ENCODE measurements around the gene TIGAR.

Gene TIGAR

GRCh38 chr12:4320853-4321701, at the start of gene TIGAR:
Gene TIGAR, plus strand, starts transcription at chr12:4321213. Its CDS starts 59 bp downstream, at chr12:4321272.
- DNase-seq (ENCODE audit: low read depth) = peak; percentile 60

DNA sequence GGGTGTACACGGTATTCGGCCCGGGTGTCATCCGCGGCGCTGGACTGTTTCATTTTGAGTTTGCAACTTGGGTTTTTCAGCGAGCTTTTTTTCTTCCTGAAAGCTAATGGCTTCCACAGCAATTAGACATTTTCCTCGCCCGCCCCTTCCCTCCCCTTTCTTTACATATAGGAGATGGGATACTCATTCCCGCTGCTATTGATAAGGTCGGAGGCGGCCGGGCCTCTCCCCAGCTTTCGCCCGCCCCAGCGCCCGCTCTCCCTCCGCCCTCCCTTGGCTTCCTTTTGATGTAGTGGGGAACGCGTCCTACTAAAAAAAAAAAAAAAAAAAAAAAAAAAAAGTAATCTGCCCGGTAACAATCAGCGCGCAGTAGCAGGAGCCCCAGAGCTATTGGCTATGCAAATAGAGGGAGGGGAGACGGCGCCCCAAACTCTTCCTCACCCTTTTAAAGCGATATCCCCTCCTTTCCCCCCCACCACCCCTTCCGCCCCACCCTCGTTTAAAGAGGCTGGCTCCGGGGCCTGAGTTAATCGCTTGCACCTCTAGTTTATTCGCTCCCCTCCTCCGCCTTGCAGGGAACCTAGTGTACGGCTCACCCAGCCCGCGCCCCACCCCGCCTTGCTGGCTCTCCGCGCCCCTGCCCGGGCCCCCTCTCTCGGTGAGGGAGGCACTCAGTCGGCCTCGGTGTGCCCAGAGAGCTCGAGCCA, 49.1 kb upstream of the TIGAR start:
- no peak for DNase-seq (ENCODE audit: low read depth)

DNA sequence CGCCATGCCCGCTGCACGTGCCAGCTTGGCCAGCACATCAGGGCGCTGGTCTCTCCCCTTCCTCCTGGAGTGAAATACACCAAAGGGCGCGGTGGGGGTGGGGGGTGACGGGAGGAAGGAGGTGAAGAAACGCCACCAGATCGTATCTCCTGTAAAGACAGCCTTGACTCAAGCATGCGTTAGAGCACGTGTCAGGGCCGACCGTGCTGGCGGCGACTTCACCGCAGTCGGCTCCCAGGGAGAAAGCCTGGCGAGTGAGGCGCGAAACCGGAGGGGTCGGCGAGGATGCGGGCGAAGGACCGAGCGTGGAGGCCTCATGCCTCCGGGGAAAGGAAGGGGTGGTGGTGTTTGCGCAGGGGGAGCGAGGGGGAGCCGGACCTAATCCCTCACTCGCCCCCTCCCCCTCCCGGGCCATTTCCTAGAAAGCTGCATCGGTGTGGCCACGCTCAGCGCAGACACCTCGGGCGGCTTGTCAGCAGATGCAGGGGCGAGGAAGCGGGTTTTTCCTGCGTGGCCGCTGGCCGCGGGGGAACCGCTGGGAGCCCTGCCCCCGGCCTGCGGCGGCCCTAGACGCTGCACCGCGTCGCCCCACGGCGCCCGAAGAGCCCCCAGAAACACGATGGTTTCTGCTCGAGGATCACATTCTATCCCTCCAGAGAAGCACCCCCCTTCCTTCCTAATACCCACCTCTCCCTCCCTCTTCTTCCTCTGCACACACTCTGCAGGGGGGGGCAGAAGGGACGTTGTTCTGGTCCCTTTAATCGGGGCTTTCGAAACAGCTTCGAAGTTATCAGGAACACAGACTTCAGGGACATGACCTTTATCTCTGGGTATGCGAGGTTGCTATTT, 48.4 kb upstream of the TIGAR start:
- no peak for DNase-seq (ENCODE audit: low read depth)

DNA sequence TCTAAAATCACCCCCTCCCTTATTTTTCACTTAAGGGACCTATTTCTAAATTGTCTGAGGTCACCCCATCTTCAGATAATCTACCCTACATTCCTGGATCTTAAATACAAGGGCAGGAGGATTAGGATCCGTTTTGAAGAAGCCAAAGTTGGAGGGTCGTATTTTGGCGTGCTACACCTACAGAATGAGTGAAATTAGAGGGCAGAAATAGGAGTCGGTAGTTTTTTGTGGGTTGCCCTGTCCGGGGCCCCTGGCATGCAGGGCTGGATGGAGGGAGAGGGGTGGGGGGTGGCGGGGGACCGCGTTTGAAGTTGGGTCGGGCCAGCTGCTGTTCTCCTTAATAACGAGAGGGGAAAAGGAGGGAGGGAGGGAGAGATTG, 47.8 kb upstream of the TIGAR start:
- no peak for DNase-seq (ENCODE audit: low read depth)

DNA sequence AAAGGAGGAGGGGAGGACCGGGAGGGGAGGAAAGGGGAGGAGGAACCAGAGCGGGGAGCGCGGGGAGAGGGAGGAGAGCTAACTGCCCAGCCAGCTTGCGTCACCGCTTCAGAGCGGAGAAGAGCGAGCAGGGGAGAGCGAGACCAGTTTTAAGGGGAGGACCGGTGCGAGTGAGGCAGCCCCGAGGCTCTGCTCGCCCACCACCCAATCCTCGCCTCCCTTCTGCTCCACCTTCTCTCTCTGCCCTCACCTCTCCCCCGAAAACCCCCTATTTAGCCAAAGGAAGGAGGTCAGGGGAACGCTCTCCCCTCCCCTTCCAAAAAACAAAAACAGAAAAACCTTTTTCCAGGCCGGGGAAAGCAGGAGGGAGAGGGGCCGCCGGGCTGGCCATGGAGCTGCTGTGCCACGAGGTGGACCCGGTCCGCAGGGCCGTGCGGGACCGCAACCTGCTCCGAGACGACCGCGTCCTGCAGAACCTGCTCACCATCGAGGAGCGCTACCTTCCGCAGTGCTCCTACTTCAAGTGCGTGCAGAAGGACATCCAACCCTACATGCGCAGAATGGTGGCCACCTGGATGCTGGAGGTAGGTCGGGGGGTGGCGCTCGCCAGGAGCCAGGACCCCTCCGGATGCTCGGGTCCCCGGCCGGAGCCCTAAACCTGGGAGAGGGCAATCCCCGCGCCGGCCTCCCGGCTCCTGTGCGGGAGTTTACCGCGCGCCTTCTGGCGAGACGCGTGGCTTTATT, 47.2 kb upstream of the TIGAR start, which contains the start of gene CCND2:
TSS of gene CCND2 (plus strand) at position 111 of the 744 bp plus-strand sequence. CDS start at position 390, 279 bp downstream.
- DNase-seq (ENCODE audit: low read depth) = no peak

DNA sequence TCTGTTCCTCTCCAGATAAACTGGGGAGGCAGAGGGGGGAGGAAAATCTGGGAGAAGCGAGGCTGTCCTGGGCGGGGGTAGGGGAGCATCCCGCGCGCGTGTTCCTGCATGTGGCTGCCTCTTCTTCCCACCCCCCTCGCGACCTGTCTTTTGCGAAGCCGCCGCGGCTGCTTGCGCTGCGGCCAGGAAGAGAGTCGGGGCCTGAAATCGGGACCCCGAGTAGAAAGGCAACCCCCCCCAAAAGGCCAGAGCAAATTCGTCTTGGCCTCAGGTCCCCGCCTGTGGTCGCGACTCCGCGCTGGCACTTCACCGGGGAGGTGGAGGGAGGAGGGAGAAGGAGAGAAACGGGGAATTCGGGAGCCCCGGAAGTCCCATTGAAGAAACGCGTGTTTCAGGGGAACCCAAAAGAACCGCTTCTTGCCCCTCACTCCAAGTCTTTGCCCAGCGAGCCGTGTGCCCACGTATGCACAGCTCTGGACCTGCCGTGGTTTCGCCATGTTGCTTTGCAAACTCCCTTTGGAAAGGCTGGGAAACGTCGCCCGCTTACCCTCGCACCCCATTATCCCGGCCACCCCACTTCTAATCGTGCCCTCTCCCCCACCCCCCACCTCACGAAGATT, 46.5 kb upstream of the TIGAR start:
- DNase-seq (ENCODE audit: low read depth) = no peak

- DNase-seq (ENCODE audit: low read depth) = no peak
Observed at GRCh38 chr12:4275016-4275869, 45.8 kb upstream of the TIGAR start.

DNA sequence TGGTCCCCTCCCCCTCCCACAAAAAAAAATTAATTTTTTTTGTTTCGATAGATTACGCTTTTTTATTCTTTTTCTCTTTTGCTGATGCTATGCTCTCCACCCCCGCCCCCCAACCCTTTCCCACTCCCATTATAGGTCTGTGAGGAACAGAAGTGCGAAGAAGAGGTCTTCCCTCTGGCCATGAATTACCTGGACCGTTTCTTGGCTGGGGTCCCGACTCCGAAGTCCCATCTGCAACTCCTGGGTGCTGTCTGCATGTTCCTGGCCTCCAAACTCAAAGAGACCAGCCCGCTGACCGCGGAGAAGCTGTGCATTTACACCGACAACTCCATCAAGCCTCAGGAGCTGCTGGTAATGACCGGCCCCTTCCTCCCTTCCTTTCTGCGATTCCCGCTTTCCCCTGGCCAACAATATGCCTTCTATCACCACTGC, 45.1 kb upstream of the TIGAR start:
- DNase-seq (ENCODE audit: low read depth) = no peak

DNA sequence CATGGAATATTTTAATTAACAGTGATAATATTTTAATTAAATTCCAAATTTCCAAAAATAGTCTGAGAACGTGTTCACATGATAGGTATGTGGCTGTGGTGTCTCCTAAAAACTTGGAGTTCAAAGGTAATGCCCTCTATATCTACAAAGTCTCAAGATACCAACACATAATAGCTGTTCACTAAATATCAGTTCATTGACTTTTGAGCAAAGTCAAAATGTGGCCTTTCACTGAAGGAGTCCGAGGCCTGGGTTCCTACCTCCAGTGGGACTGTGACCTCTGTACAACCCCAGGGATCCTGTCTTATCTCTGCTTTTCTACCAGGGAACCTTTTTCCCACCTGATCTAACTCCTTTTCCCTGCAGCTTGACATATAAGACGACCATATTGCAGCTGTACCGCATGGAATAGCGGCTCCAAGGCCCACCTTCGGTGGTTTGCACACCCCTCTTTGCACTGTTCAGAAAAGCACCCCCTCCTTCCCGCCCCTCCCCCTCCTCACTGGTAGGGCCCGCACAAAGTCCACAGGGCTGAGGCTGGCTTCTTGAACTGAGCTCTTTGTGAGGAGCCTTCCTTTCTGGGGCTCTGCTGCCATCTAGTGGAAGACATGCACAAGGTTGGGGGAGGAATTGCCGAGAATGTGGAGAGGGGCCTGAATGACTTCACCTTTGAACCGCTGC, 44.3 kb upstream of the TIGAR start:
- peak; percentile 49 for DNase-seq (ENCODE audit: low read depth)

GRCh38 chr12:4277205-4277543, 43.8 kb upstream of the TIGAR start:
- no peak for DNase-seq (ENCODE audit: low read depth)

DNA sequence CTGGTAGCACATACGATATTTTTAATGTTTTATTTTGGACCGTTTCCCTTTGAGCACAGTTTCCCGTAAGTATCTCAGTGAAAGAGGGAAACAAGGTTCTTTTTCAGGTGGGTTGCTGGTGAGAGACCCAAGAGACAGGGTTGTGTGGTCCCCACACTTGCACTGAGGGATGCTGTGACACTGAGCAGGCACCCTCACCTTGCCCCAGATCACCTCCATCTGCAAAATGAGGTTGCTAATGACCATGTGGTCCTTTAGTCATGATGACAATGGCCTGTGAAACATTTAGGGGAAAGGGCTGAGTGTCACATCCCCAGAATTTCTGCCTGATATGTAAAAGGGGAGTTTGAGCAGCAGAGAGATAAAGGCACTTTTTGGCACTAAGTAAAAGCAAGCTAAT, 43.2 kb upstream of the TIGAR start:
- no peak for DNase-seq (ENCODE audit: low read depth)

GRCh38 chr12:4278329-4279197, 42.5 kb upstream of the TIGAR start:
- no peak for DNase-seq (ENCODE audit: low read depth)

DNA sequence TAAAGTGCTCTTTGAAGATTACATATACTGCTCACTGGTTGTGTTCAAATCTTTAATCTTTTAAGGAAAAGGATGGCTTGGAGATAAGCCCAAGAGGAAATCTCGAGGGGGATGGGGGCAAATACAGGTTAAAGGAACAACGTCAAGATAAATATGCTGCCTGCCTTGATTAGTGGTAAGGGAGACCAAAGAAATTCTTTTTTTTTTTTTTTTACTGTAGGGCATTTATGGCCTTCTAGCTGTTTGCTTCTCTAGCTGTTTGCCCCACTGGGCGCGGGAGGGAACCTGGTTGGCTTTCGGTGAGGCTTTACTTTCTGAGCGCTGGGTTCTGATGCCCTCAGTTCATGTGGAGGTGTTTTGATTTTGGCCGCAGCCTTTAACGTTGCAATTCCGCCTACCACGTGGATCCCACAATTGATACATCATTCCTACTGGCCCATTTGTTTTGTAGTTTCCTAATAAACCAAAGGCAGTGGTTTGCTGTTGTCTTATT, 41.8 kb upstream of the TIGAR start:
- no peak for DNase-seq (ENCODE audit: low read depth)

GRCh38 chr12:4280351-4281163, 40.5 kb upstream of the TIGAR start:
- no peak for DNase-seq (ENCODE audit: low read depth)

DNA sequence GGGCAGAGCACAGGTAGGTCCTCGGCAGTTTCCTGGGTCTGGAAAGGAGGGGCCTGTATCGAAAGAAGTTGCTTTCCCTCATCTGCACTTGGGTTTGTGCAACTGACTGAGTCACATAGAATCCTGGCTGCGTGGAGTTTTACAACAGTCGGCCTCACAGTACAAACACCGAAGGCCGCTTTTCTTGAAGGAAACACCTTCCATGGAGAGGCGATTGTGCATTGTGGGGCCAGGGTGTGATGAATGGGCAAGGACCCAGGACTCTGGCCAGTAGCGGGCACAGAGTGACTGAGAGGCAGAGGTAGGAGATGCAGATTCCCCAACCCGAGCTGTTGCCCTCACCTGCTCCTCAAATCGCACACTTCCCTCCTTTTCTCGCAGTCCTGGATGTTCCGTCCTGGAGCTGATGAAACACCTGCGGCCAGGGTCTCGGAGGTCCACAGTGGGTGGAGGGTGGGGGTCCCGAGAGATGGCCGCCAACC, 39.8 kb upstream of the TIGAR start:
- no peak for DNase-seq (ENCODE audit: low read depth)

GRCh38 chr12:4282103-4282891, 38.7 kb upstream of the TIGAR start:
- DNase-seq (ENCODE audit: low read depth) = no peak
